RWPE1 (cell line): ENCODE measurements around the gene GNAT1.

ENCODE experiments used
- CTCF ChIA-PET: fragments of 350-600 bp; sonication (Branson Sonifier 250); formaldehyde crosslinking; extraction: SDS; loops from one replicate; lab custom pipeline; 2021; lab: Yijun Ruan, JAX
- POLR2A ChIA-PET: fragments of 400-600 bp; formaldehyde crosslinking; extraction: SDS; loops from one replicate; lab custom pipeline; 2020; ENCODE audit warnings: antibody characterized with exemption; ENCODE audit not compliant: low non-redundant PET; lab: Yijun Ruan, JAX
- DNase-seq: peaks from one replicate; pipeline ENCODE4 v3.0.0; 2012; ENCODE audit warnings: low spot score
- H3K27ac ChIP-seq: fragments of 450-650 bp; 2 replicates; pipeline ENCODE4 v1.5.1; 2017
- TF ChIP-seq, protein P1 (sequence below): fragments of 450-650 bp; conservative IDR thresholded peaks from 2 replicates; pipeline ENCODE4 v1.5.1; 2017; ENCODE audit warnings: low read depth, mild to moderate bottlenecking

GNAT1 gene

DNA sequence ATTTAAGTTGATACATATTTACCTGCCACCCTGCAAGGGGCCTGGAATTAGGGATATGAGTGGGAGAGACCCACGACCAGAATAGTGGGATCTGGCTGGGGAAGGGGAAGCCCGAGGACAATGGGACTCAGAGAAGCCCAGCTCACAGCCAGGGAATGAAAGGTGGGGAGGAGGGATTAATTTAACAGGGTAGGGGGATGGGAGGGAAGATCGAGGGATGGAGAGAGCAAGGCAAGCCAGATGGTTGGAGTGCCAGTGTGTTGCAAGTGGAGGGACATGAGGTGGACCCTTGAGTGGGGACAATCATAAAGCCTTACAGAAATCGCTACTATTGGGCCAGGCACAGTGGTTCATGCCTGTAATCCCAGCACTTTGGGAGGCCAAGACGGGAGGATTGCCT is 40.2 kb downstream of the GNAT1 start:
- CTCF ChIA-PET = no interaction called here
- DNase-seq = no peak
- no peak overlapping the region for H3K27ac ChIP-seq
- TF ChIP-seq, protein P1, sequence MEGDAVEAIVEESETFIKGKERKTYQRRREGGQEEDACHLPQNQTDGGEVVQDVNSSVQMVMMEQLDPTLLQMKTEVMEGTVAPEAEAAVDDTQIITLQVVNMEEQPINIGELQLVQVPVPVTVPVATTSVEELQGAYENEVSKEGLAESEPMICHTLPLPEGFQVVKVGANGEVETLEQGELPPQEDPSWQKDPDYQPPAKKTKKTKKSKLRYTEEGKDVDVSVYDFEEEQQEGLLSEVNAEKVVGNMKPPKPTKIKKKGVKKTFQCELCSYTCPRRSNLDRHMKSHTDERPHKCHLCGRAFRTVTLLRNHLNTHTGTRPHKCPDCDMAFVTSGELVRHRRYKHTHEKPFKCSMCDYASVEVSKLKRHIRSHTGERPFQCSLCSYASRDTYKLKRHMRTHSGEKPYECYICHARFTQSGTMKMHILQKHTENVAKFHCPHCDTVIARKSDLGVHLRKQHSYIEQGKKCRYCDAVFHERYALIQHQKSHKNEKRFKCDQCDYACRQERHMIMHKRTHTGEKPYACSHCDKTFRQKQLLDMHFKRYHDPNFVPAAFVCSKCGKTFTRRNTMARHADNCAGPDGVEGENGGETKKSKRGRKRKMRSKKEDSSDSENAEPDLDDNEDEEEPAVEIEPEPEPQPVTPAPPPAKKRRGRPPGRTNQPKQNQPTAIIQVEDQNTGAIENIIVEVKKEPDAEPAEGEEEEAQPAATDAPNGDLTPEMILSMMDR = no peak
- POLR2A ChIA-PET = no interaction called here

DNA sequence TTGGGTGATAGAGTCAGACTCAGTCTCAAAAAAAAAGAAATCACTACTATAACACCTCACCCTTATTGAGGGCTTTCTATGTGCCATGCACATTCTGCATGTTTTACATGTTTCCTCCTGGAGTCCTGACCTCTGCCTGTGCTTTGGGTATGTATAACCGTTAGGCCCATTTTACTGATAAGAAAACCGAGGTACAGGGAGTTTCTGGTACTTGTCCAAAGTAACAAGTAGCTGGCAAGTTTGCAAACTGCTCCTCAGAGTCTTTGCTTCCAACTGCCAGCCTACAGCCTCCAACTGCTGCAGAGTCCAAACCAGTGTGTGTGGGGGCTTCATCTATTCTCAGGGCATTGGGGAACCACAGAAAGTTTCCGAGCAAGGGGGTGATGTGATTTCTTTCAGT is 40.9 kb downstream of the GNAT1 start:
- TF ChIP-seq, protein P1 = no peak
- DNase-seq = no peak
- ChIA-PET POLR2A (no interaction called here), CTCF (interaction anchor here (0.6 kb wide), 1 partner anchor 14 kb away, joined by 3 read pairs; no protein-coding TSS in a partner anchor)
- H3K27ac ChIP-seq = peak overlapping the region; percentile 100; the same call in 1 of the 2 replicates

DNA sequence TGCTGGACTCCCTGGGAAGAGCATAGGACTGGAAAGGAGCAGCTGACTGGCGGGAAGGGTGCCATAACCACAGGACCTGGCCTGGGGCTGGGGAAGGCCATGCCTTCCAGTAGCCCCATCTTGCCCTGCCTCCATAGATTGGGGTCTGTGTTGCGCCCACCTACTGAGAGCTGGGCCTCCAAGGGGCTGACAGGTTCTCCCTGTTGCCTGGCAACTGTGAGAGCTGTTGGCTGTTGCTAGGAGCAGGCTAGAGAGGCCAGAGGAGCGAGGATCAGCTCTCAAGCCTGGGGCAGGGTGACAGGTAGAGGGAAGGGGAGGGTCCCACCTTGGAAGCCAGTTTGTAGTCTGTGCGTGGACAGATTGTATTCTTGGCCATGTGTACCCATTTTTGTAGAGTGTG is 41.8 kb downstream of the GNAT1 start:
- POLR2A ChIA-PET = no interaction called here
- CTCF ChIA-PET = interaction anchor here (0.6 kb wide), 1 partner anchor 1060 kb away, joined by 3 read pairs; no protein-coding TSS in a partner anchor
- H3K27ac ChIP-seq = peak overlapping the region; percentile 100
- no peak for DNase-seq
- TF ChIP-seq, protein P1 = no peak

DNA sequence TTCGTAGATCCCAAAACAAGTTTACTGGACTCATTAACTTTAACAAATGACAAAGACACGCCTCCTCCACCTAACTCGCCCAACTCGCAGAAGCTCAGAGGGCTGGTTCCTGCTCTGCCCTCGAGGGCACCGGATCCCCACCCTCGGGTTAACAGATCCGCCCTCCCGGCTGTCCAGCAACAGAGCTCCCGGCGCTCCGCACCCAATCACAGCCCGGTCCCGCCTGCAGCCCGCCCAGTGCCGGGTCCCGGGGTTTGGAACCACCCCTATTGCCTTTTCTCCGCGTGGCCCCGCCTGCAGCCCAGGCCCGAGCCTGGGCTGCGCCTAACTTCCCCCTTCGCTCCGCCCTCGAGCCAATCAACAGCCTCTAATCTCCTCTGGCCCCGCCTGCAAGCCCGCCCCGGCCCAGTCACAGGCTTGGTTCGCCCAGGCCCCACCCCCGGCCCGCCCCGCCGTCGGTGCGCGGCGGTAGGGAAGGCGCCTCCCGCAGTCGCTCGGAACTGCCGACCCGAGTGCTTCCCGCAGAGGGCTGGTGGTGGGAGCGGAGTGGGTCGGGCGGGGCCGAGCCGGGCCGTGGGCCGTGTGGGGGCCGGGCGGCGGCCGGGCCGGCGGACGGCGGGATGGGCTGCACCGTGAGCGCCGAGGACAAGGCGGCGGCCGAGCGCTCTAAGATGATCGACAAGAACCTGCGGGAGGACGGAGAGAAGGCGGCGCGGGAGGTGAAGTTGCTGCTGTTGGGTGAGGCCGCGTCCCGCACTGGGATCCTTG is 44.5 kb downstream of the GNAT1 start, which contains the start of gene GNAI2:
GNAI2 (plus strand) TSS at position 489 of the 768 bp plus-strand sequence; CDS start at position 621, 132 bp downstream.
- ChIA-PET POLR2A (interaction anchor here (0.8 kb wide), 1 partner anchor 16 kb away, joined by 4 read pairs; no protein-coding TSS in a partner anchor), CTCF (interaction anchor here (1.1 to 1.5 kb wide), 2 partner anchors 9 to 11 kb away, joined by 3 to 4 read pairs; no protein-coding TSS in a partner anchor)
- TF ChIP-seq, protein P1 = no peak
- H3K27ac ChIP-seq = peak within 1 kb of the TSS; percentile 100
- DNase-seq = peak; percentile 94

DNA sequence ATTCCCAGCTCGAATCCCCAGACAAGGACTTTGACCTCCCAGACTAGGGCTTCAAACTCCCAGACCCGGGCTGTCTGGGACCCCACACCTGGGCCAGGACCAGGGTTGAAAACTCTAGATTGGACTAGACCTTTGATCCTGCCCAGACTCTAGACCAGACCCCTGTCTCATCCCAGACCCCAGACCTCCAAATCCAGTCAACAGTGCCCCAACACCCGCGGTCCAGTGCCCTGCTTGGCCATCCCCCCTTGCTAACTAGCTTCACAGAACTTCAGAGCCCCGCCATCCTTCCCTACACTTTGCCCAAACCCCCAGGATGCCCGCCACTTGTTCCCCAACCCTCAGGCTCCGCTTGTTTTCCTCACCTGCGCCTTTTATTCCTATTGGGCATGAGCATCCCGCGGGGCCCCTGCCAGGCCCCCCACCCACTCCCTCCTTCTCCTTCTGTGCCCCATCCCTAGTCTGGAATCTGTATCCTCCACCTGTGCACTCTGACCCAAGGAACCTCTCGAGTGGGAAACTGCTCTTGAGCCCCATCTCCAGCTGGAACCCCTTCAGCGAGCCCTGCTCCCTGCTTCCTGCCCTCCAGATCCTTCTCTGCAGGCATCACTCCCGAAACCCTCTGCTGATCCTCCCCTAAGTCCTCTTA is 45.2 kb downstream of the GNAT1 start:
- no peak for DNase-seq
- ChIA-PET CTCF (interaction anchor here (0.8 to 1.5 kb wide), 3 partner anchors 10 kb away, joined by 3 to 5 read pairs (median 4); no protein-coding TSS in a partner anchor), POLR2A (no interaction called here)
- TF ChIP-seq, protein P1 = no peak
- H3K27ac ChIP-seq = peak overlapping the region; percentile 100

DNA sequence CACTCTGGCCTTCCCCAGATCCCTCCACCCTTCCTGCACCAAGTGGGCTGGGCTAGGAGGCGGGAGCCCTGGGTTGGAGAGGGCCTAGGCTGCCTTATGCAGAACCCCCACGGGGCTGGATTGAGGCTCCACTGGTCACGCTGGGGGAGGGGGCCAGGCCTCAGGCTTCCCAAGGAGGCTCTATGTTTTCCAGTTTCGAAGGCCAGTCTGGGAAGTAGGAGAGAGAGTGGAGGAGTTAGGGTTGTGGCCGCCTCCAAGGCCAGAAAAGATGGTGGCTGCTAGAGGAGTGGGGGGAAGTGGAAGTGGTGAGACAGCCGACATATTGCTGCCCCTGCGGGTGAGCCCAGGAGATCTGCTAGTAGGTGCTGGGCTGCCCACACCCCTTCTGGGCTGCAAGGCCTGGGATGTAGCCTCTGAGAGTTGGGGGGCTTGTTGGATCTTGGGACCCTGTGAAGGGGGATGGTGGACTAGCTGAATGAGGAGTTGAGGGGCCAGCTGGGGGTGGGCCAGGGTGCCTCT is 45.8 kb downstream of the GNAT1 start:
- peak overlapping the region; percentile 100 for H3K27ac ChIP-seq
- POLR2A ChIA-PET = no interaction called here
- CTCF ChIA-PET = interaction anchor here (0.8 to 1.1 kb wide), 2 partner anchors 9 to 10 kb away, joined by 3 to 5 read pairs; no protein-coding TSS in a partner anchor
- DNase-seq = no peak
- TF ChIP-seq, protein P1 = no peak
